Activated T-cell treated with anti-CD3 and anti-CD28 coated beads, Interleukin-2, amount 50 U/mL, for 1 hour (primary cell): ENCODE results near the gene IFT27.
"Not testable (repeated sequence)": the region's sequence is repeated elsewhere in the genome, so short reads cannot be mapped to it uniquely, and the experiment has no call there.

Experiments used
- DNase-seq: peaks from one replicate; pipeline ENCODE4 v3.0.0-alpha.2; 2020

The IFT27 gene

DNA sequence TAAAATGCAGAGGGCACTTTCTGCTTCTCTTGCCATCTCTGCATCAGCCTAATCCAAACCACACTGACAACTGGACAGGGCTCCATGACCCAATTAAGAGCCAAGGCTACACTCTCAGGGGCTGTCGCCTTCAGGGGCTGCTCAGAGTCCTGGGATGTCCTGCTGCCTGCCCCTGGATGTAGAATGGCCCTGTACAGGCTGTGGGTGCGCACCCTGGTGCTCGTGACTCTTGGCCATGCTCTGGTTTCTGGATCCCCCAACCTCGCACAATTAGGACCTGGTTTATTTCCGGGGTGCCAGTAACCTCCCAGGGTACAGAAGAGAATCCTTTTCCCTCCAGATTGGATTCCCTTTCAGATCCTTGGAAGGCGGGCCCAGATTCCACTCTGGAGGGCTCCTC is 11.3 kb downstream of the IFT27 start:
- DNase-seq: no peak

DNA sequence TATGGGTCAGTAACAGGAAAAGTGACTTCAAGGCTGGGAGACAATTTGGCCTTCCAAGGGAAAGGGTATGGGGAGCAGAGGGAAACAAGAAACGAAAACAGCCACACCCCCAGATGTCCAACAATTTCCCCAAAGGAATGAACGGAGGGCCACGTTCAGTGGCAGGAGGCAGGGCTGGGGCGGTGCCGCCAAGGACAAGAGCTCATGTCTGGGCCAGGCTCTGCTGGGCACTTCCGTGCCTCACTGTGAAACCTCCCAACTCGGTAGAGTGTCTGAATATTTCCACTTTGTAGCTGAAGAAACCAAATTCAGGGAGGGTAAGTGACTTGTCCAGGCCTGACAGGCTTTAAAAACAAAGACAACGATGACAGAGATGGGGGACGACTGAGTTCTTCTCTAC is 11.9 kb downstream of the IFT27 start:
- no peak for DNase-seq

DNA sequence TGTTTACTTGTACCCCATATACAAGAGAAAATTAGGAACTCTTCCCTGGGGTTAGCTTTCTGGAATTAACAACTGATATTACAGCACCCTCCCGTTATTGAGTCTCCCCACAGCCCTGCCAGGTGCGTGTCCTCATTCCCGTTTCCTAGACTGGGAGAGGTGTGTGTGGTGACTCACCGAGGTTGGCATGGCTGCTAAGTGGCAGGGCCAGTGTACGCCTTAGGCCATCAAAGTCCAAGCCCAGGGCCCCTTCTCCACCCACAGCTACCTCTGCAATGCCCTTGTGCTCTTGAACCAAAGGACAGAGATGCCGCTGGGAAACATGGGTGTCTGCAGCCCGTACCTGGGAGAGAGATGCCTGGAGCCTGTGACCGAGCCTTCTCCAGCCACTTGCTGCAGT is 12.3 kb downstream of the IFT27 start:
- no peak for DNase-seq

DNA sequence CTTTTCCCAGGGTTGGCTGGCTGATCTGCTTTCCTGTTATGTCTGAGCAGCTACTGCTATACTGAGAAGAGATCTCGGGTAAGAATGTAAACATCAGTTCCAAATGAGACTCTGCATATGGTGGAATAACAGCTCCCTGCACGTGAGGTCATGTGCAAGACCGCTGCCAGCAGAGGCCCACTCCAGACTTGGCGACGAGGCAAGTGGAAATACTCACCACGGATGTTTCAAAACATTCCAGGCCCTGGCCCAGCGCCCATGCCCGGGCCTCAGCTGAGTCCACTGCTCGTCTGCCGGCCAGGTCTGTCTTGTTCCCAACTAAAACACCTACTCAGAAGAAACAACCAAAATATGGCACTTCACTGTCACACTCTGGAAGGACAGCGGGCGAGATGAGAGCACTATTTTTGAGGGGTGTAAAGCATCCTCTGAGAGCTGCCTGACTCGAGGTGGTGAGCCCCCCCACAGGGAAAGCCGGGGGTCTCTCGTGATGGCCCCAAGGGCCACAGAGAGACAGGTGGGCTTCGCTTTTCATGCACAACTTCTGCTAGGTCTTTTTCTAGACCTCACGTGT is 13.1 kb downstream of the IFT27 start:
- no peak for DNase-seq

DNA sequence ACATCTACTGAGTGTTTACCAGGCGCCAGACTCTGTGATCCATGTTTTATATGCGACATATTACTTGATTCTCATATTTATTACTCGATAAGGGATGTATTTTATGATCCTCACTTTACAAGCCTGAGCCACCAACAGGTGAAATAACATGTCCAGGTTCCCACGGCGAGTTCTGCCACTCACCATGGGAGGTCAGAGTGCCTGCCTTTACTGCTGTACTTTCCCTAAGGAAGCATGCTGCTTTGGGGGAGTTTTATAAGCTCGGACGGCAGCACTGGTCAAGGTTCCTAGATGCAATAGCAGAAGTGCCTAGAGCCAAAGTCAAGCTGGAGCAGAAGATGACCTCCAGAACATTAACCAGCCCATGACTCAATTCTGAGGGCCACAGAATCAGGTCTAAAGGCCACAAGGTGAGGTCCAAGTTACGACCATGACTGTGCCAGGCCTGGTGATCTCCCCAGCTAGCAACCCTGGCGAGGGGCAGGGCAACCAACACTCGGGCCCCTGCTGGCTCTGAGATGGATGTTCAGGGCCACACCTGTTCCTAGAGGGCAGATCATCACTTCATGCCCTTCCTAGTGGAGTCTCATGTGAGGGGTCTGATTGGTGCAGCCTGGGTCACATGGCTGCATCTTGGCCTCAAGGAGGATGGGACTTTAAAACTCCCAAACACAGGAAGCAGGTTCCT is 14.2 kb downstream of the IFT27 start:
- DNase-seq: no peak

DNA sequence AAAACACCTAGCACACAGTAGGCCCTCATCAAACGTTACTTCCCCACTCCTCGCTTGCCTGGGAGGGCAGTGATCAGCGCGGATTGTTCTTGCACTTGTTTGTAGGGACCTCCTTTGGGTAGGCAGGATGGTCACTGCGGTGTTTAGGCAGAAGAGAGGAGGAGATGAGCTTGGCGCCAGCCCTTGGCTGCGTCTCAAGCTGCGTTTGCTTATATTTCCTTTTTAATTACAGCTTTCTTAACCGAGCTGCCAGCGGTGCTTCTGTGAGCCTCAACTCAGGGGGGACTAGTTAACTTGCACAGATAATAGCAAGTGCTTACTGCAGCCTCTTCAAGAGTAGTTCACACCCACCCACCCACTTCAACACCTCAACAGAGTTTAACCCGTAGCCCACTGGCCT is 15.1 kb downstream of the IFT27 start:
- no peak for DNase-seq

DNA sequence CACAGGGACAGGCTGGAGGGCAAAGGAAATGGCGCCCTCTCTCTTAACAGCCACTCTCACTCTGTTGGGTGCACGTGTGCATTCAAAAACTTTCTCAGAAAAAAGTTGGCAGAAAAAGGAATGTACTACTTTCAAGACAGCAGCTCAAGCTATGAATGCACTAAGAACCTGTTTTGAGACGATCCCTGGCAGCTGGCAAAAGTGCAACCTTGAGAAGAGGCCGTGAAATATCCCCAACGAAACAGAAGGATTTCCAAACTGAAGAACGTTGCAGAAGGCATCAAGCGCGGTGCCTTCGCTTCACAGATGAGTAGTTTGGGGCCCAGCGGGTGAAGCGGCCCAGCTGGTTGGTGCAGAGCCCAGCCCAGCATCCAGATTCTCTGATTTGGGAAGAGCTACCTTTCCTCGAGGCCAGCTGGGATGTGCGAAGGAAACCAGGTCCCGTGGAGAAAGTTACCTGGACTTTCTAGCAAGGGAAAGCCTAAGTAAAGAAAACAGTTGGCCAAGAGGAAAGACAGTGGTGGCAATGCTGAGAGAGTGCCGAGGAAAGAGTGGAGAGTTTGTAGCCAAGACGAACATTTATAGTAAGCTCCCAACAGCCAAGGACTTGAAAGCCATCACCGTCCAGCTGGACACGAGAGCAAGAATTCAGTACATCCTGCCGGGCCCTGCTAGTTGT is 16.3 kb downstream of the IFT27 start:
- no peak for DNase-seq

DNA sequence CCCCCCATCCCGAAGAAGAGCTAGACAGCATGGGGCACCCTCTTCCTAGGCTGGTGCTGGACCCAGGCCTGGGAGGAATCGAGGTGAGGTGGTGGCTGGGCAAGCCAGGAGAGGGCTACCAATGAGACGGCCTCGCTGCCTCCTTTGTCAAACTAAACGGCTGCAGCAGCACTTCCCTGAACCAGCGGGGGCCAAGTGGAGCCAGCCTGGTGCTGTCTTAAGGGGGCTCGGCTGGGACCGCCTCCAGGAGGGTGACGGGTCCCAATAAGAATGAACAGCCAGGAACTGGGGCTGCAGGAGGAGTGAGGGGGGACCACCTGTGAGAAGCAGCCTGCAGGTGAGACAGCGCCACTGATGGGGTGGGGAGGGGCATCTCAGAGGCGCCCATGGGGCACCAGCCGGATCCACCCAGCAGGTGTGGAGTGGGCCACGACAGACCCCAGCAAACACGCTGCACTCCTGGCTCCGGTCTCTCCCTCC is 17.1 kb downstream of the IFT27 start:
- DNase-seq: no peak

DNA sequence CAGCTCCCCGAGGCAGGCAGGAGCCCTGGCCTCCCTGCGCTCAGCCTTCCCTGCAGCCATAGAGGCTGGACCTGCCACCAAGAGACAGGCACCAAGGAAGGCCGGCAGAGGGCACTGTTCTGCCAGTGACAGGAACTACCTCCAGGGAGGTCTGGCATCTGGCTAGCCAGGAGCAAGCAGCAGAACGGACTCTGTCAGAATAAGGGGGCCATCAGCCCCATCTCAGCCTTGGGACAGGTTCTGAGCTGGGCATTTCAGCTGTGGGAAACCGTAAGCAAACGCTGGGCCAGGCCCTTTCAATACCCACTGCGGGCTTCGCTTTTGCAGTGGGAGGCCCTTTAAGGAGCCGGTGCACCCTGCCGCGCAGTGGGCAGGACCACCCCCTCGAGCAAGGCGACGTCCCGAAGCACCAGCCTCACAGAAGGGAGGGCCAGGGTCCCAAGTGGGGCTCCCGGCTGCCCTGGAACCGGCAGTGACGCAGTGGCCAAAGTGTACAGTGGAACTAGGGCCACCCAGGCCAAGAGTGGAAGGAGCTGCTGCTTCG is 18.2 kb downstream of the IFT27 start:
- peak; percentile 75 for DNase-seq

DNA sequence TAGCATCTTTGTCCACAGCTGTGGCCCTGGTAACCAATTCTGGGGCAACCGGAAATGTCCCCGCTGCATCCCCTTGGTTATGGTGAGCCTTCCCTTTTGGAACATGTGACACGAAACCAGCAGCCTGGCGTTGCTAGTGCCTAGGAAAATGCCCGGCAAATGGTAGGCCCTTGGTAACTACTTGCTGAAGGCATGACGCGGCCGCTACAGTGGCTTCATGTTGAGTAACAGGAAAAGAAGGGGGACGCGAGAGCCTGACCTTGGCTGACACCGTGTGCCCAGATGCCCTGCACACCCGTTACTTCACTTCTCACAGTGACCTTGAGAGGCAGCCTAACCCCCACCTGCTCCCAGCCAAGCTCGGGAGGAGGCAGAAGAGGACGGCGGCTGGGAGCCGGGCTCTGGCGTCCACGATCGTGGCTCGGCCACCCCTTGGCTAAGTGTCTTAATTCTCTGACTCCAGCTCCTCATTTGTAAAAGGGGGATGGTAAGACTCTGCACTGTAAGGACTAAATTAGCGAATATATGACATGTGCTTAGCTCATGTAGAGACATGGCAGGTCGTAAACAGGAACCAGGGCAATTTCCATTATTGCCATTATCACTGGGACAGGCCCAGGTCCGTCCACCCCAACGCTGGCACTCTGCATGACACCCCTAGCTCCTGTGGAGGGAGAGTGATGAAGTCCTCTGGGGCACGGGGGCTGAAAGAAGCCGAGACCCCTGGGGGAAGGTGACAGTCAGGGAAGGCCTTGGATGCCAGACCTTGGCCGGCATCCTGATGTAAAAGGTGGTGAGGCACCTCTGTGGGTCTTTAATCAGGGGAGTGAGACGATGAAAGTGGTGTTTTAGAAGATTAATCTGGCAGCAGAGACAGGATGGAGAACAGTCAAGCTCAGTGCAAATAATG is 18.9 kb downstream of the IFT27 start:
- DNase-seq: no peak

DNA sequence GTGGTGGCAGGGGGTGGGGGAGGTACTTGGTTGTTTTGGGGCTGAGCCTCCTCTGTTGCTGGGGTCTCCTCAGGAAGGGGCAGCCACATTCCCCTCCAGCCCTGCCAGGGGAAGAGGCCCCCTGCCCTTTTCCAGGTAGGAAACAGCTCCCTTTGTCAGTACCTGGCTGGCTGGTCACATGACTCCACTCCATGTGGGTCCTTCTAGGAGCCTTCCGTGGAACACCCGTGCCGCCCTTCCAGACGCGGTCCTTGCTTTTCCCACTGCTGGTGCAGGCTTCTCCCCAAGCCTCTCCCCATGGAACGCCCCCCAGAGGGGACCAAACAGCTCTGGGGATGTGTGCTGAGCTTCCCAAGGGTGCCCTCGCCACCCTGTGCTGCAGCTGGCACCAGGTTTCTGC is 19.9 kb downstream of the IFT27 start:
- DNase-seq: no peak

DNA sequence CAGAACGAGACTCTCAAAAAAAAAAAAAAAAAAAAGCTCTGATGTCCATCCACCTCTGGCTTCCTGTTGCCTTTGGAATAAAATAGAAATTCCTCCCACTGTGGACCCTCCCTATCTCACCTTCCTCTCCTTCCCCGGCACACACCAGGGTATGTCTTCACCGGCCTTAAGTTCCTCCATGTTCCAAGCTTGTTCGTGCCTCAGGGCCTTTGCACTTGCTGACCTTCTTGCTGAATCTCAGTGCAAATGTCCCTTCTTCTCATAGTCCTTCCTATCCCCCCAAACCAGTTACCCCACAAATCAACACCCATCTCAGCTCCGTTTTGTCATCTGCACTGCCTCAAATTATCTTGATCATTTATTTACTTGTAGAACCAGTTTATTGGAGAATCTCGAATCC is 20.6 kb downstream of the IFT27 start:
- DNase-seq: no peak

DNA sequence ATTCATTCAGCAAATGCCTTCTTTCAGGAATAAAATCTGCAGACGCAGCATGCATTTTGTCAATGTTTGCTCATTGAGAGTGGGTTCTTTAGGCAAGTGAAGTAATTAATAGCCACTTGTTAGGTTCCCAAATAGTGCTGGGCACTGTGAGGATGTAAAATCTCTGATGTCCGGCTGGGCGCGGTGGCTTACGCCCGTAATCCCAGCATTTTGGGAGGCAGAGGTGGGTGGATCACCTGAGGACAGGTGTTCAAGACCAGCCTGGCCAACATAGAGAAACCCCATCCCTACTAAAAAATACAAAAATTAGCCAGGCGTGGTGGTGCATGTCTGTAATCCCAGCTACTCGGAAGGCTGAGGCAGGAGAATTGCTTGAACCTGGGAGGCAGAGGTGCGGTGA is 21.0 kb downstream of the IFT27 start:
- not testable (repeated sequence) for DNase-seq

DNA sequence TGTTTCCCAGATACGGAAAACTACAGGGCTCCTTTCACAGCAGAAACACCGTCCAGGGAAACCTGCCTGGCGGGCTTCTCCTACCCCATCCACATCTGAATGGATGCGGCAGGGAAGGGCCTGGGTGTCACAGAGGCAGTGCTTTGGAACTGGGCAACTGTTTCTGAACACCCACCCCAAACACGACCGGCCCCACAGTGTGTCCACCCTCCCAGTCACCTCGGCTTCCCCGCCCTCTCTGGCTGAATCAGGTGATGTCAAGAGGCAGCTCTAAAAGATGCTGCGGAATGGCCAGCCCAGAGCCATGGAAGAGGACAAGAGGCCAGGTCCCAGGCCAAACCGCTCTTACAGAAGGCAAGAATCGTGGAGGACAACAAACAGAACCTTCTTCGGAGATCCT is 22.0 kb downstream of the IFT27 start:
- DNase-seq: no peak

DNA sequence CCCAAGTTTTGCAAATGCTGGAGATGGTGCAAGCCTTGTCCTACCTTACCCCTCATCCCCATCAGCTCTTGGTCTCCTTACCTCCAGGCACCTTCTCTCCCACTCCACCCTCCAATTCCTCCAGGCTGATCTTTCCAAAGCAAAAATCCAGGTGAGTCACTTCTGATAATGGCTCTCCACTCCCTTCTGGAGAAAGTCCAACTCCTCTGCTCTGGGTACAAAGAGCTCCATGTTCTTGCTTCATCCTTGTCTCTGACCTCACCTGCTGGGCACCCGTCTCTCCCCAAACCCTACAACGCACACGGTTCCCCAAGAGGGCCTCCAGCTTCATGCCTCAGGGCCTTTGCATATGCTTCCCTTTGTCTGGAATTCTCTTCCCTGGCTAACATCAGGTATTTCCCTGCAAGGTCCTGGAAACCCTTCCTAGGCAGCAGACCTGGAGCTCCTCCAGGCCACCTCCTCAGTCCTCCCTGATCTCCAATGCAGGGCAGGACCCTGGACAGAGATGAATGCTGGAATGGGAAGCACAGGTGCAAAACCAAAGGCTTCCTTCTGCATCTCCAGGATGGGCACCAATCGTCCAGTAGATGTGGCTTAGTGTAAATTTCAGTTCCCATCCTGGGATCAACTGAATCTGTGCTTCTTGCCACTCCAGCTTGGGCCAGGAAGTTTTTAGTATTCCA is 22.7 kb downstream of the IFT27 start:
- no peak for DNase-seq

DNA sequence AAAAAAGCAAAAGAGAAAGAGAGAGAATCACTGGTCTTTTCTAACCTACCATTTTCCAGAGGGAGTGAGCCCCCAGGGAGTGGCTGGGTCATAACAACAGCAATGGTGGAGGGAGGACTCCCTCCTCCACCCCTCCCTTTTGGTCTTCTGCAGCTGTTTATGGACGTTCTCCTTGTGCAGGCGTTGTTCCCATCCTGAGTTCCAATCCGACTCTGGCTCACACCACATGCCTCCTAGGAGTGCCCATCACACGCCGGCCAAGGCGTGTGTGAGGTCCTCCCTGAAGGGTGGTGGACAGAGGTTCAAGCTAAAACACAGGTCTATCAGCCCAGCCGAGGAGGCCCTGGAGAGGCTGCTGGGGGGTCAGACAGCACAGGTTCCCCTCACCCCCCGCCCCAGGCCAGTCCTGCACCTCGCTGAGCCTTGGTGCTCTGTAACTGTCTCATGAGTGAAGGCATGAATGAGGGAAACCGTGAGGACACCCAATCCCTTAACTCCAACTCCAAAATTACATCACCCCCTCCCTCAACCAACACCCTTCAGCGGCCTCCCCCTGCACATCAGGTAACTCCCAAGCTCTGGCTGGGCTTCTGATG is 29.4 kb downstream of the IFT27 start:
- DNase-seq: no peak

DNA sequence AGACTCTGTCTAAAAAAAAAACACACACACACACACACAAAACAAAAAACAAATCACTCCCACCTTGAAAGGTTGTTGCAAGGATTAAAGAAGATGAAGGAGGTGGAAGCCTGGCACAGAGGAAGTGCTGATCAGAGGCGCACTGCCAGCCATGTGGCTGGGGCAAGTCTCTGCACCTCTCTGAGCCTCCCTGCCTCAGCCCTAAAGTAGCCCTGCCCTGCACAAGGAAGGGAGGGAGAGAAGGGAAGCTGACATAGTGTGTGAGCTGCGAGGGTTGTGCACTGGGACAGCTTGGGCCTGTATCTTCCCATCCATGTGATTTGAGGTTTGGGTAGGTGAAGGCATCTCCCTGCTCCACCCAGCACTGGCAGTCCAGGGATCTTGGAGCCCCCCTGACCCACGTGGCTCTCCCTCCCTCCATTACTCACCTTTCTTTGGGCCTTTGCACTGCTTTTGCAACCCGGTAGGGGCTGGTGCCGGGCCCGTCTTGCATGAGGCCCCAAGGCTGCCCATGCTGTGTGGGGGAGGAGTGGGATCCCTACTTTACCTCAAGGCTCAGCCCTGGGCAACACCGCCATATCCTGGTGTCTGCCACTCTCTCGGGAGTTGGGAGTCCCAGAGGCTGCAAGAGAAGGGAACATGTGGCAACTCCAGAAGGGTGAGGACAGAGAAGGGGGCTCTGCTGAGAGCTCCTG is 30.5 kb downstream of the IFT27 start:
- no peak for DNase-seq

DNA sequence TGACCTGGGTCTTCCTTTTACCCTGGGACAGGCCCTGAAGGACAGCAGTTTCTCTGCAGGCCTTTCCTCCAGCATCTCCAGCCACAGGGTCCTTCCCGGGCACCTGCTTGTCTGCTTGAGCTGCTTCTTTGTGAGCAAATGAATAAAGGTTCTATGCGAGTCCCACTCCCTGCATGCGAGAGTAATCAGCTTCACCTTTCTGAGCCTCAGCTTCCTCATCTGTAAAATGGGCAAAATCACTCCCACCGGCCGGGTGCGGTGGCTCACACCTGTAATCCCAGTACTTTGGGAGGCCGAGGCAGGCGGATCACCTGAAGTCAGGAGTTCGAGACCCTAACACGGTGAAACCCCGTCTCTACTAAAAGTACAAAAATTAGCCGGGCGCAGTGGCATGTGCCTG is 31.1 kb downstream of the IFT27 start:
- DNase-seq: no peak

DNA sequence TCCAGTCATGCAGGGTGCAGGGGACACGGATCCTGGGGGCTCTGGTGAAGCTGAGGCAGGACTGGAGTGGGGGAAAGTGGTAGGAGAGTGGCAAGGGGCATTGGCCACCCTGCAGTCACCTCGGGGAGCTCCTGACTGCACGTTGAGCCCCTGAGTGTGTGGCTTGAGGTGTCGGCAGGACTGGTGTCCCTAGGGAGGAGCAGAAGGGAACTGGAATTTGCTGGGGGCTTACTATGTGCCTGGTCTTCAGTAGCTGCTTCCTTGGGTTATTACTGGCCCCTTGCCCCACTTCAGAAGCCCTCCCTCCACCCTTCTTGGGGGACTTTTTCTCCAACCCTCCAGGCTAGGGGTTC is 31.5 kb downstream of the IFT27 start:
- no peak for DNase-seq

DNA sequence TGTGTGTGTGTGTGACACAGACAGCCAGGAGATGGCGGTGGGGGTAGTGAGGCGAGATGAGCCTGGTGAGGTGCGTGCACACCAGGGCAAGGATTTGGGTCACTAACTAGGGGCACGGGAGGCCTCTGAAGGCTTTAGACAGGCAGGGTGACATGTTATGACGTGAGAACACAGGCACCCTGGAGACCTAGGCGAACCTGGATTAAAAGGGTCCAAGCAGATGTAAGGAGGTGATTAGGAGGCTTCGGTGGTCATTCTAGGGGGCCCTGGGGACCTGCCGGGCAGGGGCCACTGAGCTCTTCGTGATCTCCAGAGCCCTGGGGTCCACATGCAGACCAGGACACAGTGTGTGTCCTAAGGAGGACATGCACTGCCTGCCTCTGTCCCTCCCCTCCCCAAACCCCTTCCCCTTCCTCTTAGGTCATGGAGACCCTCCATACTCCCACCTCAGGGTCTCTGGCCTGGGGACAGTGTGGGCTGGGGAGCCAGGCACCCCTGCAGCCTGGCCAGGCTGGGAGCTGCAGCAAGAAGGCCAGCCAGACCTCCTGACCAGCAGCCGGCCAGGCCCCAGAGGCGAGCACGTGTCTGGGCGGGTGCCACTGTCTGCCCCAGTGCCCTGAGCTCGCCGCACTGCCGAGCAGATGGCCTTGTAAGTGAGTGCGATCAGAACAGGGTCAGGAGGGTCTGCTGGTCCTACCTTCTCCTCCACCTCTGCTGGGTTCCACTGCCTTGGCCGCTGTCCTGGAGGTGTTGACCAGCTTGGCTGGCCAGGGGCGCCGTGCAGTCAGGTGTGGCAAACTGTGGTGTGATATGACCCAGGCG is 32.1 kb downstream of the IFT27 start:
- DNase-seq: no peak

DNA sequence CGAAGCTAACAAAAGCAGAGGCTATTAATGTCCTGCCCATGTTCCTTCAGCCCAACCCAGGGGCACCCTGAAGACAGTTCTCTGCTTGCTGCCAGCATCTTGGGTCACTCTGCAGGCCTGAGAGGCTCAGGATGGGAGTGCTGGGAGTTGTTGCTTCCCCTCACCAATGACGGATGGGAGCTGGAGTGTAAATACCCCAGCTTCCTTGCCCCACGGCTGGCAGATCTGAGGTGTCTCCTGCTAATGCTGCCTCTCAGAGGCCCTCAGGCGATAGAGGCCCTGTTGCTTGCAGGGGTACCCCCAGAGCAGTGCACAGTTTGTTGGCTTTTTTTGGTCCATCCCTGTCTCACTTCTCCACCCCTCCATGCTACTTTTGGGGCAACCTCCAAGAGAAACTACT is 32.9 kb downstream of the IFT27 start:
- no peak for DNase-seq
